Mesendoderm (in vitro differentiated cells): Measurements from ENCODE around the gene SIN3B.
"Not testable (repeated sequence)": the region's sequence is repeated elsewhere in the genome, so short reads cannot be mapped to it uniquely, and the experiment has no call there.

Source experiments
- DNase-seq: peaks from one replicate; pipeline ENCODE4 v3.0.0; 2013
- H2AK5ac ChIP-seq: 2 replicates; pipeline ENCODE4 v1.6.1; 2013; ENCODE audit warnings: low read length, inconsistent platforms
- H2BK120ac ChIP-seq: 2 replicates; pipeline ENCODE4 v1.6.1; 2013; ENCODE audit warnings: low read depth, mild to moderate bottlenecking, low read length, moderate library complexity, mixed read lengths
- H2BK15ac ChIP-seq: replicated peaks from 2 replicates; pipeline ENCODE4 v1.6.1; 2013; ENCODE audit warnings: low read depth, mild to moderate bottlenecking, moderate library complexity
- H2BK5ac ChIP-seq: 2 replicates; pipeline ENCODE4 v1.6.1; 2013; ENCODE audit warnings: low read length, inconsistent platforms
- H3K18ac ChIP-seq: 2 replicates; pipeline ENCODE4 v1.6.1; 2013; ENCODE audit warnings: mild to moderate bottlenecking, low read length, mixed read lengths
- H3K23ac ChIP-seq: one replicate; pipeline ENCODE4 v1.6.1; 2013; ENCODE audit warnings: low read length
- H3K27ac ChIP-seq: 2 replicates; pipeline ENCODE4 v1.5.1; 2013; ENCODE audit warnings: low read depth, mild to moderate bottlenecking, inconsistent platforms, low read length, moderate library complexity
- H3K27me3 ChIP-seq: 2 replicates; pipeline ENCODE4 v1.6.1; 2013; ENCODE audit warnings: low read length, control low read depth, mild to moderate bottlenecking, inconsistent platforms; ENCODE audit not compliant: insufficient read depth, poor library complexity
- H3K36me3 ChIP-seq: 2 replicates; pipeline ENCODE4 v1.6.1; 2013; ENCODE audit warnings: low read length, inconsistent platforms; ENCODE audit not compliant: control insufficient read depth, insufficient read depth
- H3K4ac ChIP-seq: one replicate; pipeline ENCODE4 v1.6.1; 2013; ENCODE audit warnings: low read depth, mild to moderate bottlenecking, low read length, moderate library complexity
- H3K4me1 ChIP-seq: 2 replicates; pipeline ENCODE4 v1.6.1; 2013; ENCODE audit warnings: low read depth, low read length, inconsistent platforms; ENCODE audit not compliant: control insufficient read depth
- H3K4me2 ChIP-seq: 2 replicates; pipeline ENCODE4 v1.6.1; 2013; ENCODE audit warnings: low read length
- H3K4me3 ChIP-seq: 2 replicates; pipeline ENCODE4 v1.5.1; 2013; ENCODE audit warnings: mild to moderate bottlenecking, low read length
- H3K56ac ChIP-seq: one replicate; pipeline ENCODE4 v1.6.1; 2013; ENCODE audit warnings: low read length
- H3K79me1 ChIP-seq: 2 replicates; pipeline ENCODE4 v1.6.1; 2013; ENCODE audit warnings: low read length, inconsistent platforms
- H3K79me2 ChIP-seq: 2 replicates; pipeline ENCODE4 v1.6.1; 2013; ENCODE audit warnings: mild to moderate bottlenecking, low read length; ENCODE audit not compliant: control insufficient read depth, insufficient read depth
- H3K9ac ChIP-seq: 2 replicates; pipeline ENCODE4 v1.6.1; 2013; ENCODE audit warnings: low read length, inconsistent platforms
- H4K5ac ChIP-seq: one replicate; pipeline ENCODE4 v1.6.1; 2013; ENCODE audit warnings: low read length
- H4K8ac ChIP-seq: one replicate; pipeline ENCODE4 v1.6.1; 2013; ENCODE audit warnings: low read depth, mild to moderate bottlenecking, control low read depth, low read length, moderate library complexity
- WGBS: extraction: QIAGEN DNeasy Blood & Tissue Kit; methylation state at CpG from one replicate; pipeline ENCODE4 v1.1.7; 2013; ENCODE audit warnings: low lambda C conversion rate, missing lambda C conversion rate; ENCODE audit not compliant: insufficient coverage; ENCODE audit errors: extremely low coverage; 5-methylcytosine and 5-hydroxymethylcytosine counted together

Gene SIN3B

GRCh38 chr19:16872728-16873127, 43.5 kb downstream of the SIN3B start:
- Histone ChIP-seq H3K27me3 (no peaks in the 10 kb centered on the region), H3K4me3 (no peak overlapping the region), H2BK15ac (no peak overlapping the region), H3K56ac (no peak overlapping the region), H3K27ac (no peak overlapping the region), H3K18ac (no peak overlapping the region), H4K8ac (no peak overlapping the region), H3K79me2 (peaks cover 10% of the 10 kb centered on the region), H3K9ac (no peak overlapping the region), H3K4me2 (no peak overlapping the region), H3K79me1 (peaks cover 12% of the 10 kb centered on the region), H3K36me3 (peaks cover 5% of the 10 kb centered on the region), H4K5ac (no peak overlapping the region), H2BK120ac (no peak overlapping the region), H3K4ac (no peak overlapping the region), H3K23ac (no peak overlapping the region), H2BK5ac (no peak overlapping the region), H2AK5ac (no peak overlapping the region), H3K4me1 (no peaks in the 10 kb centered on the region)
- WGBS = no CpG with 5 or more reads among the region's 21 CpGs
- DNase-seq = no peak

- no CpG with 5 or more reads among the region's 3 CpGs for WGBS
- H2BK5ac ChIP-seq = no peak overlapping the region
- H4K5ac ChIP-seq = no peak overlapping the region
- peaks cover 5% of the 10 kb centered on the region for H3K36me3 ChIP-seq
- no peak overlapping the region for H4K8ac ChIP-seq
- no peak overlapping the region for H2BK120ac ChIP-seq
- H3K56ac ChIP-seq = no peak overlapping the region
- peaks cover 10% of the 10 kb centered on the region for H3K79me2 ChIP-seq
- H3K4me3 ChIP-seq = no peak overlapping the region
- no peak overlapping the region for H3K4me2 ChIP-seq
- H3K27ac ChIP-seq = no peak overlapping the region
- H3K27me3 ChIP-seq = no peaks in the 10 kb centered on the region
- H3K23ac ChIP-seq = no peak overlapping the region
- DNase-seq = no peak
- no peaks in the 10 kb centered on the region for H3K4me1 ChIP-seq
- peaks cover 12% of the 10 kb centered on the region for H3K79me1 ChIP-seq
- no peak overlapping the region for H2AK5ac ChIP-seq
- H3K4ac ChIP-seq = no peak overlapping the region
- no peak overlapping the region for H2BK15ac ChIP-seq
- H3K9ac ChIP-seq = no peak overlapping the region
- no peak overlapping the region for H3K18ac ChIP-seq
Measured at GRCh38 chr19:16873594-16873993, 44.4 kb downstream of the SIN3B start.

GRCh38 chr19:16874250-16874977, 45.2 kb downstream of the SIN3B start:
- Histone ChIP-seq H2BK15ac (no peak overlapping the region), H4K5ac (no peak overlapping the region), H3K4me1 (no peaks in the 10 kb centered on the region), H3K9ac (no peak overlapping the region), H2BK120ac (no peak overlapping the region), H3K18ac (no peak overlapping the region), H3K79me2 (peaks cover 10% of the 10 kb centered on the region), H3K23ac (no peak overlapping the region), H2AK5ac (no peak overlapping the region), H3K4me3 (no peak overlapping the region), H3K4ac (no peak overlapping the region), H4K8ac (no peak overlapping the region), H3K27ac (no peak overlapping the region), H3K4me2 (no peak overlapping the region), H2BK5ac (no peak overlapping the region), H3K36me3 (peaks cover 7% of the 10 kb centered on the region), H3K79me1 (peaks cover 12% of the 10 kb centered on the region), H3K56ac (no peak overlapping the region), H3K27me3 (no peaks in the 10 kb centered on the region)
- no CpG with 5 or more reads among the region's 1 CpG for WGBS
- no peak for DNase-seq

- H3K4me2 ChIP-seq, H3K79me2 ChIP-seq, H3K56ac ChIP-seq, H3K4me3 ChIP-seq, H3K36me3 ChIP-seq, H3K18ac ChIP-seq, H3K4ac ChIP-seq, H2AK5ac ChIP-seq, H3K23ac ChIP-seq, H2BK15ac ChIP-seq, DNase-seq, H3K27ac ChIP-seq, H3K27me3 ChIP-seq, H2BK5ac ChIP-seq, H3K9ac ChIP-seq, H3K4me1 ChIP-seq, H2BK120ac ChIP-seq, H4K8ac ChIP-seq, H4K5ac ChIP-seq: not testable (repeated sequence)
- H3K79me1 ChIP-seq = peaks cover 12% of the 10 kb centered on the region
Measured at GRCh38 chr19:16874978-16875299, 45.7 kb downstream of the SIN3B start.

- Histone ChIP-seq H3K18ac (no peak overlapping the region), H4K5ac (no peak overlapping the region), H3K4me1 (no peaks in the 10 kb centered on the region), H2BK120ac (no peak overlapping the region), H3K4me2 (no peak overlapping the region), H3K4me3 (no peak overlapping the region), H3K9ac (no peak overlapping the region), H2AK5ac (no peak overlapping the region), H3K56ac (no peak overlapping the region), H4K8ac (no peak overlapping the region), H3K4ac (no peak overlapping the region), H3K36me3 (peaks cover 8% of the 10 kb centered on the region), H3K23ac (no peak overlapping the region), H3K27ac (no peak overlapping the region), H3K79me1 (peaks cover 12% of the 10 kb centered on the region), H2BK5ac (no peak overlapping the region), H2BK15ac (no peak overlapping the region), H3K79me2 (peaks cover 10% of the 10 kb centered on the region), H3K27me3 (no peaks in the 10 kb centered on the region)
- no CpG with 5 or more reads among the region's 39 CpGs for WGBS
- DNase-seq = no peak
Measured at GRCh38 chr19:16875584-16876555, 46.7 kb downstream of the SIN3B start.
